ENCODE results near the gene TSHZ1. TPM values are rescaled to one million over a fixed set of nuclear protein-coding genes. Genes with fewer than 3 reads are reported as not detected.

The TSHZ1 gene
- total RNA-seq, 1 donor from 2014 or later, result 4.8 TPM

GRCh38 chr18:75277610-75277928 lies 67.0 kb downstream of the TSHZ1 start:
- Histone ChIP-seq H3K36me3 (ENCODE audit: control insufficient read depth, insufficient read depth, low read length) (no peaks in the 10 kb centered on the region), H3K4me3 (ENCODE audit: low read depth, low read length) (no peak overlapping the region)
- TF ChIP-seq CTCF (IDR thresholded peaks at IDR 0.05; ENCODE audit: insufficient read depth, low read length, poor library complexity, severe bottlenecking), result no peak

GRCh38 chr18:75279381-75279780 lies 68.8 kb downstream of the TSHZ1 start:
- Histone ChIP-seq H3K4me3 (ENCODE audit: low read depth, low read length) (no peak overlapping the region), H3K27me3 (ENCODE audit: control insufficient read depth, insufficient read depth, low read length) (no peaks in the 10 kb centered on the region), H3K36me3 (ENCODE audit: control insufficient read depth, insufficient read depth, low read length) (no peaks in the 10 kb centered on the region)
- no peak for DNase-seq (ENCODE audit: low read depth)
- no peak for TF ChIP-seq CTCF (IDR thresholded peaks at IDR 0.05; ENCODE audit: insufficient read depth, low read length, poor library complexity, severe bottlenecking)

More at GRCh38 chr18:75277610-75277928, 67.0 kb downstream of the TSHZ1 start:
- no peaks in the 10 kb centered on the region for H3K27me3 ChIP-seq (ENCODE audit: control insufficient read depth, insufficient read depth, low read length)
- no peak for DNase-seq (ENCODE audit: low read depth)

- TF ChIP-seq CTCF (IDR thresholded peaks at IDR 0.05; ENCODE audit: insufficient read depth, low read length, poor library complexity, severe bottlenecking), result no peak
- Histone ChIP-seq H3K36me3 (ENCODE audit: control insufficient read depth, insufficient read depth, low read length) (no peaks in the 10 kb centered on the region), H3K27me3 (ENCODE audit: control insufficient read depth, insufficient read depth, low read length) (no peaks in the 10 kb centered on the region), H3K4me3 (ENCODE audit: low read depth, low read length) (no peak overlapping the region)
- no peak for DNase-seq (ENCODE audit: low read depth)
Measured at GRCh38 chr18:75280427-75281280, 70.1 kb downstream of the TSHZ1 start.

- no peak overlapping the region for H3K4me3 ChIP-seq (ENCODE audit: low read depth, low read length)
- no peak for TF ChIP-seq CTCF (IDR thresholded peaks at IDR 0.05; ENCODE audit: insufficient read depth, low read length, poor library complexity, severe bottlenecking)
- H3K27me3 ChIP-seq (ENCODE audit: control insufficient read depth, insufficient read depth, low read length), result no peaks in the 10 kb centered on the region
- H3K36me3 ChIP-seq (ENCODE audit: control insufficient read depth, insufficient read depth, low read length), result no peaks in the 10 kb centered on the region
- no peak for DNase-seq (ENCODE audit: low read depth)
Measured at GRCh38 chr18:75282746-75283145, 72.1 kb downstream of the TSHZ1 start.

- Histone ChIP-seq H3K4me3 (ENCODE audit: low read depth, low read length) (no peak overlapping the region), H3K27me3 (ENCODE audit: control insufficient read depth, insufficient read depth, low read length) (no peaks in the 10 kb centered on the region), H3K36me3 (ENCODE audit: control insufficient read depth, insufficient read depth, low read length) (no peaks in the 10 kb centered on the region)
- no peak for TF ChIP-seq CTCF (IDR thresholded peaks at IDR 0.05; ENCODE audit: insufficient read depth, low read length, poor library complexity, severe bottlenecking)
- DNase-seq (ENCODE audit: low read depth), result no peak
Measured at GRCh38 chr18:75283731-75284130, 73.1 kb downstream of the TSHZ1 start.

- no peak for TF ChIP-seq CTCF (IDR thresholded peaks at IDR 0.05; ENCODE audit: insufficient read depth, low read length, poor library complexity, severe bottlenecking)
- DNase-seq (ENCODE audit: low read depth), result no peak
- H3K27me3 ChIP-seq (ENCODE audit: control insufficient read depth, insufficient read depth, low read length), result no peaks in the 10 kb centered on the region
- H3K36me3 ChIP-seq (ENCODE audit: control insufficient read depth, insufficient read depth, low read length), result no peaks in the 10 kb centered on the region
- H3K4me3 ChIP-seq (ENCODE audit: low read depth, low read length), result no peak overlapping the region
Measured at GRCh38 chr18:75284566-75284965, 74.0 kb downstream of the TSHZ1 start.

Data from kidney epithelial cell (primary cell).